HepG2 (cell line): ENCODE data around the gene IFT52. TPM values are rescaled to one million over a fixed set of nuclear protein-coding genes. Genes with fewer than 3 reads are reported as not detected.
A peak's percentile ranks its signal among the peaks of the same experiment; 100 is the strongest.

ENCODE experiments used
- GMEB2 ChIP-seq: IDR thresholded peaks from 2 replicates; pipeline ENCODE4 v1.6.1; 2016; ENCODE audit warnings: missing biosample characterization, missing genetic modification reagents, low read depth
- HNRNPLL ChIP-seq: fragments of 200-400 bp; formaldehyde crosslinking; IDR thresholded peaks from 2 replicates; pipeline ENCODE4 v1.6.1; 2017; ENCODE audit warnings: mild to moderate bottlenecking, low read depth, low read length; ENCODE audit not compliant: poor library complexity, severe bottlenecking
- MAFK ChIP-seq, 2 experiments: IDR thresholded peaks in 1 of 2; conservative IDR thresholded peaks in 1 of 2; 2 replicates each; pipeline ENCODE4 v1.6.1; 2011; ENCODE audit warnings: improper control_type of control experiment in 2 of 2, low read length in 2 of 2
- PATZ1 ChIP-seq: sonication (generic); formaldehyde crosslinking; IDR thresholded peaks from 2 replicates; pipeline ENCODE4 v1.4.0; 2020; ENCODE audit warnings: missing genetic modification reagents
- SP4 ChIP-seq: sonication (generic); formaldehyde crosslinking; IDR thresholded peaks from 2 replicates; pipeline ENCODE4 v1.8.1; 2023; ENCODE audit warnings: mild to moderate bottlenecking, missing genetic modification reagents
- ZBTB49 ChIP-seq: sonication (generic); formaldehyde crosslinking; IDR thresholded peaks from 2 replicates; pipeline ENCODE4 v1.4.0; 2020; ENCODE audit warnings: missing genetic modification reagents, borderline replicate concordance
- ZNF143 ChIP-seq: sonication (generic); formaldehyde crosslinking; IDR thresholded peaks from 2 replicates; pipeline ENCODE4 v1.4.0; 2020; ENCODE audit warnings: missing genetic modification reagents
- ZNF234 ChIP-seq: sonication (generic); formaldehyde crosslinking; conservative IDR thresholded peaks from 2 replicates; pipeline ENCODE4 v1.5.1; 2020; ENCODE audit warnings: mild to moderate bottlenecking, missing genetic modification reagents
- polyA plus RNA-seq, 8 experiments: library from polyadenylated mRNA; depleted of rRNA in 3 of 8; stranded (reverse) in 7 of 8; unstranded in 1 of 8; fragments of >200 nt; fragmentation: Illumina TruSeq in 4 of 8; extraction: Trizol in 4 of 8; gene quantifications; 2 replicates each; pipeline versions ENCODE4 v1.2.1 to v1.2.3, GENCODE V29; 2011 to 2016; ENCODE audit warnings: low read depth in 4 of 8, missing spikeins in 1 of 8, mixed read lengths in 1 of 8; ENCODE audit not compliant: insufficient read depth in 1 of 8
- total RNA-seq, 5 experiments: library from RNA; depleted of rRNA; stranded (reverse); fragments of >200 nt; fragmentation: Illumina TruSeq; extraction: Trizol; gene quantifications; 2 replicates each; pipeline ENCODE4 v1.2.3, GENCODE V29; 2016; ENCODE audit warnings: low read depth in 1 of 5
- TF ChIP-seq, protein P1 (sequence below): sonication (generic); formaldehyde crosslinking; IDR thresholded peaks from 2 replicates; pipeline ENCODE4 v1.5.1; 2020; ENCODE audit warnings: mild to moderate bottlenecking, missing genetic modification reagents, moderate library complexity
- TF ChIP-seq, protein P2 (sequence below): sonication (generic); formaldehyde crosslinking; IDR thresholded peaks from 2 replicates; pipeline ENCODE4 v1.8.1; 2023; ENCODE audit warnings: mild to moderate bottlenecking, missing genetic modification reagents, borderline replicate concordance
- TF ChIP-seq, protein P3 (sequence below), 2 experiments: fragments of 450-650 bp in 1 of 2; sonication (generic) in 1 of 2; formaldehyde crosslinking in 1 of 2; IDR thresholded peaks; 2 replicates each; pipeline versions ENCODE4 v1.6.1 to v1.8.0; 2016 to 2022; ENCODE audit warnings: antibody characterized with exemption in 1 of 2, mild to moderate bottlenecking in 1 of 2, missing genetic modification reagents in 1 of 2

Gene IFT52
- total and polyA plus RNA-seq, 2 of the 13 experiments (the other 11 are each of a cell fraction or from before 2014, with no cell fraction given) = 48.0 to 64.0 TPM

DNA sequence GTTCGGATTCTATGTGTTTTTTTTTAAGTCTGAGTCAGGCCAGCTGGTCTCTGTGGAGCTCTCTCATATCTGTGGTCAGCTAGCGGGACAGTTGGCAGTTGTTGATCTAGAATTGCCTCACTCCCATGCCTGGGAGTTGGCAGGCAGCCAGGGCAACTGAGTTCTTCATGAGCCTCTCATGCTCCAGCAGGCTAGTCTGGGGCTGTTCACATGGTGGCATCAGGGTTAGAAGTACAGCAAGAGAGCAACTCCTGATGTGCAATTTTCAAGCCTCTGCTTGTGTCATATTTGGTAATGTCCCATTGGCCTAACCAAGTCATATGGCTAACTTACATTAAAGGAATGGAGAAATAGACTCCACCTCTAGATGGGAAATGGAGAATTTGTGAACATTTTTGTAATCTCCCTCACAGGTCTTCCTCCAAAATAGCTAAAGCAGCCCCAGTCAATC is 6.7 kb upstream of the IFT52 start (continued):
- TF ChIP-seq ZNF234 (CRISPR knock-in tag) (no peak), SP4 (no peak), PATZ1 (CRISPR knock-in tag) (no peak), ZNF143 (CRISPR knock-in tag) (no peak), MAFK (conservative IDR thresholded peaks at IDR 0.05 in 1 of 2, IDR thresholded peaks at IDR 0.05 in 1 of 2; ENCODE audit: low read length in 2 of 2) (peak in 1 of 2 experiments; percentile 8; a peak in 1 of 4 replicates), HNRNPLL (no peak), GMEB2 (CRISPR knock-in tag) (no peak), ZBTB49 (CRISPR knock-in tag) (no peak)
- TF ChIP-seq, protein P1, sequence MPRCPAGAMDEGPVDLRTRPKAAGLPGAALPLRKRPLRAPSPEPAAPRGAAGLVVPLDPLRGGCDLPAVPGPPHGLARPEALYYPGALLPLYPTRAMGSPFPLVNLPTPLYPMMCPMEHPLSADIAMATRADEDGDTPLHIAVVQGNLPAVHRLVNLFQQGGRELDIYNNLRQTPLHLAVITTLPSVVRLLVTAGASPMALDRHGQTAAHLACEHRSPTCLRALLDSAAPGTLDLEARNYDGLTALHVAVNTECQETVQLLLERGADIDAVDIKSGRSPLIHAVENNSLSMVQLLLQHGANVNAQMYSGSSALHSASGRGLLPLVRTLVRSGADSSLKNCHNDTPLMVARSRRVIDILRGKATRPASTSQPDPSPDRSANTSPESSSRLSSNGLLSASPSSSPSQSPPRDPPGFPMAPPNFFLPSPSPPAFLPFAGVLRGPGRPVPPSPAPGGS (CRISPR knock-in tag) = no peak
- TF ChIP-seq, protein P2, sequence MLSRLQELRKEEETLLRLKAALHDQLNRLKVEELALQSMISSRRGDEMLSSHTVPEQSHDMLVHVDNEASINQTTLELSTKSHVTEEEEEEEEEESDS (CRISPR knock-in tag) = no peak
- TF ChIP-seq, protein P3, sequence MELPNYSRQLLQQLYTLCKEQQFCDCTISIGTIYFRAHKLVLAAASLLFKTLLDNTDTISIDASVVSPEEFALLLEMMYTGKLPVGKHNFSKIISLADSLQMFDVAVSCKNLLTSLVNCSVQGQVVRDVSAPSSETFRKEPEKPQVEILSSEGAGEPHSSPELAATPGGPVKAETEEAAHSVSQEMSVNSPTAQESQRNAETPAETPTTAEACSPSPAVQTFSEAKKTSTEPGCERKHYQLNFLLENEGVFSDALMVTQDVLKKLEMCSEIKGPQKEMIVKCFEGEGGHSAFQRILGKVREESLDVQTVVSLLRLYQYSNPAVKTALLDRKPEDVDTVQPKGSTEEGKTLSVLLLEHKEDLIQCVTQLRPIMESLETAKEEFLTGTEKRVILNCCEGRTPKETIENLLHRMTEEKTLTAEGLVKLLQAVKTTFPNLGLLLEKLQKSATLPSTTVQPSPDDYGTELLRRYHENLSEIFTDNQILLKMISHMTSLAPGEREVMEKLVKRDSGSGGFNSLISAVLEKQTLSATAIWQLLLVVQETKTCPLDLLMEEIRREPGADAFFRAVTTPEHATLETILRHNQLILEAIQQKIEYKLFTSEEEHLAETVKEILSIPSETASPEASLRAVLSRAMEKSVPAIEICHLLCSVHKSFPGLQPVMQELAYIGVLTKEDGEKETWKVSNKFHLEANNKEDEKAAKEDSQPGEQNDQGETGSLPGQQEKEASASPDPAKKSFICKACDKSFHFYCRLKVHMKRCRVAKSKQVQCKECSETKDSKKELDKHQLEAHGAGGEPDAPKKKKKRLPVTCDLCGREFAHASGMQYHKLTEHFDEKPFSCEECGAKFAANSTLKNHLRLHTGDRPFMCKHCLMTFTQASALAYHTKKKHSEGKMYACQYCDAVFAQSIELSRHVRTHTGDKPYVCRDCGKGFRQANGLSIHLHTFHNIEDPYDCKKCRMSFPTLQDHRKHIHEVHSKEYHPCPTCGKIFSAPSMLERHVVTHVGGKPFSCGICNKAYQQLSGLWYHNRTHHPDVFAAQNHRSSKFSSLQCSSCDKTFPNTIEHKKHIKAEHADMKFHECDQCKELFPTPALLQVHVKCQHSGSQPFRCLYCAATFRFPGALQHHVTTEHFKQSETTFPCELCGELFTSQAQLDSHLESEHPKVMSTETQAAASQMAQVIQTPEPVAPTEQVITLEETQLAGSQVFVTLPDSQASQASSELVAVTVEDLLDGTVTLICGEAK (IDR thresholded peaks at IDR 0.05) = no peak
- TF ChIP-seq, protein P3 (CRISPR knock-in tag; IDR thresholded peaks at IDR 0.05) = no peak
